ENCODE results near the gene EPS15. TPM values are rescaled to one million over a fixed set of nuclear protein-coding genes. Genes with fewer than 3 reads are reported as not detected.

EPS15 gene
- total and polyA plus RNA-seq, 10 of the 15 experiments (the other 5 are each of a cell fraction or from before 2014, with no cell fraction given): 24.7 to 87.8 (median 56.3) TPM

GRCh38 chr1:51351907-51352306 is 167.2 kb downstream of the EPS15 start:
- RAD21 ChIA-PET (ENCODE audit: unreplicated experiment): no interaction called here
- in situ Hi-C loops (cut with MboI): no loop called here
- H3K4me1 ChIP-seq (ENCODE audit: control insufficient read depth, insufficient read depth, low read length): no peaks in the 10 kb centered on the region
- H3K27me3 ChIP-seq (replicated peaks in 1 of 2; ENCODE audit: control insufficient read depth in 2 of 2, insufficient read depth in 2 of 2, low read length in 1 of 2): no peaks in the 10 kb centered on the region
- H3K4me3 ChIP-seq: no peak overlapping the region
- no peak overlapping the region for H3K27ac ChIP-seq (ENCODE audit: control insufficient read depth, insufficient read depth)
- no peak overlapping the region for H3K9ac ChIP-seq (ENCODE audit: control insufficient read depth, insufficient read depth, low read length)
- H3K36me3 ChIP-seq (ENCODE audit: control insufficient read depth in 2 of 2, insufficient read depth in 2 of 2, low read length in 1 of 2): peaks cover 0 to 5% of the 10 kb centered on the region in 2 experiments; a peak in 1 of 4 replicates
- H3K4me2 ChIP-seq (ENCODE audit: control insufficient read depth, insufficient read depth): no peak overlapping the region
- no peak for FAIRE-seq
- H4K20me1 ChIP-seq (ENCODE audit: control insufficient read depth, insufficient read depth): no peaks in the 10 kb centered on the region
- POLR2A ChIA-PET: no interaction called here
- WGBS (ENCODE audit: insufficient coverage, insufficient replicate concordance, low lambda C conversion rate, missing lambda C conversion rate): 92% methylated on average over 1 of the region's 1 CpG
- no peak for ATAC-seq
- CTCF ChIA-PET: interaction anchor here (0.6 to 1.5 kb wide), 4 partner anchors 10 to 190 kb away, joined by 3 read pairs; no protein-coding TSS in a partner anchor
- DNase-seq (ENCODE audit: low read depth, low spot score): no peak
- H3K9me3 ChIP-seq (replicated peaks; ENCODE audit: control insufficient read depth, insufficient read depth, low read length): no peaks in the 10 kb centered on the region
- H3K79me2 ChIP-seq (ENCODE audit: control insufficient read depth, insufficient read depth, low read length): no peaks in the 10 kb centered on the region
- TF ChIP-seq HDAC2 (IDR thresholded peaks at IDR 0.05): no peak
- TF ChIP-seq NFXL1 (IDR thresholded peaks at IDR 0.05; ENCODE audit: borderline replicate concordance): no peak
- no peak for TF ChIP-seq CHD4 (IDR thresholded peaks at IDR 0.05)
- no peak for TF ChIP-seq SUZ12 (IDR thresholded peaks at IDR 0.05; ENCODE audit: unreplicated experiment)
- no peak for TF ChIP-seq GATAD2B (conservative IDR thresholded peaks at IDR 0.05; ENCODE audit: low read depth)
- no peak for TF ChIP-seq ZNF274 (IDR thresholded peaks at IDR 0.05; ENCODE audit: insufficient read depth, insufficient read length)
- TF ChIP-seq, protein P1, sequence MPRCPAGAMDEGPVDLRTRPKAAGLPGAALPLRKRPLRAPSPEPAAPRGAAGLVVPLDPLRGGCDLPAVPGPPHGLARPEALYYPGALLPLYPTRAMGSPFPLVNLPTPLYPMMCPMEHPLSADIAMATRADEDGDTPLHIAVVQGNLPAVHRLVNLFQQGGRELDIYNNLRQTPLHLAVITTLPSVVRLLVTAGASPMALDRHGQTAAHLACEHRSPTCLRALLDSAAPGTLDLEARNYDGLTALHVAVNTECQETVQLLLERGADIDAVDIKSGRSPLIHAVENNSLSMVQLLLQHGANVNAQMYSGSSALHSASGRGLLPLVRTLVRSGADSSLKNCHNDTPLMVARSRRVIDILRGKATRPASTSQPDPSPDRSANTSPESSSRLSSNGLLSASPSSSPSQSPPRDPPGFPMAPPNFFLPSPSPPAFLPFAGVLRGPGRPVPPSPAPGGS (IDR thresholded peaks at IDR 0.05; ENCODE audit: borderline replicate concordance, insufficient read depth, low read depth, low read length, poor library complexity, severe bottlenecking): no peak
- no peak for TF ChIP-seq E2F8 (IDR thresholded peaks at IDR 0.05; ENCODE audit: low read depth, partially characterized antibody)
- no peak for TF ChIP-seq BCL11A (IDR thresholded peaks at IDR 0.05; ENCODE audit: low read depth, low read length)
- TF ChIP-seq CBX5 (IDR thresholded peaks at IDR 0.05; ENCODE audit: low read depth): no peak
- no peak for TF ChIP-seq WRNIP1 (IDR thresholded peaks at IDR 0.05; ENCODE audit: borderline replicate concordance, low read depth, low read length)
- SMC1A ChIA-PET (ENCODE audit: uncharacterized antibody, unreplicated experiment): interaction anchor here (1.5 to 1.6 kb wide), 2 partner anchors 90 to 187 kb away, joined by 4 read pairs; no protein-coding TSS in a partner anchor
- no peak overlapping the region for H2AFZ ChIP-seq (ENCODE audit: control insufficient read depth, low read depth, low read length)
- no TSS peak for BruUV-seq (replicated peaks)
- intact Hi-C loops (cut with micrococcal nuclease; ENCODE audit: unreplicated experiment): no loop called here
